H1 (cell line): ENCODE results near the gene GLS. TPM values are rescaled to one million over a fixed set of nuclear protein-coding genes. Genes with fewer than 3 reads are reported as not detected.
A peak's percentile ranks its signal among the peaks of the same experiment; 100 is the strongest.

Experiments used
- CTCF ChIA-PET: fragments of 300-600 bp; sonication (Branson Sonifier 250); formaldehyde crosslinking; loops from one replicate; lab custom pipeline; 2021; ENCODE audit not compliant: partially characterized antibody; lab: Charles Lee
- POLR2A ChIA-PET: fragments of 300-600 bp; sonication (Branson Sonifier 250); formaldehyde crosslinking; loops from one replicate; lab custom pipeline; 2021; ENCODE audit warnings: inconsistent platforms; ENCODE audit not compliant: partially characterized antibody; lab: Charles Lee
- DNase-seq, 2 experiments: peaks; one replicate each; pipeline versions ENCODE4 v3.0.0 to v3.0.0-alpha.2; 2010 to 2022; ENCODE audit warnings: low spot score in 2 of 2, low read depth in 1 of 2, mixed read lengths in 1 of 2
- FAIRE-seq: peaks from 2 replicates; lab custom pipeline; 2011; peaks lifted over from hg19 to GRCh38; lab: Jason Lieb, UNC
- H2AFZ ChIP-seq: 2 replicates; pipeline ENCODE4 v1.8.1; 2012; ENCODE audit warnings: low read length, inconsistent platforms
- H2AK5ac ChIP-seq: 2 replicates; pipeline ENCODE4 v1.6.1; 2013; ENCODE audit warnings: low read depth, low read length
- H2BK120ac ChIP-seq: replicated peaks from 2 replicates; pipeline ENCODE3; 2013; ENCODE audit warnings: low read depth, low read length, inconsistent platforms
- H2BK12ac ChIP-seq: 2 replicates; pipeline ENCODE4 v1.6.1; 2013; ENCODE audit warnings: low read depth, low read length
- H2BK15ac ChIP-seq: 2 replicates; pipeline ENCODE4 v1.6.1; 2013; ENCODE audit warnings: low read length
- H2BK20ac ChIP-seq: 2 replicates; pipeline ENCODE4 v1.6.1; 2013; ENCODE audit warnings: low read length
- H2BK5ac ChIP-seq: 2 replicates; pipeline ENCODE4 v1.6.1; 2013; ENCODE audit warnings: low read depth, low read length
- H3K14ac ChIP-seq: 2 replicates; pipeline ENCODE4 v1.6.1; 2013; ENCODE audit warnings: inconsistent platforms; ENCODE audit not compliant: insufficient read length
- H3K18ac ChIP-seq: 2 replicates; pipeline ENCODE4 v1.6.1; 2013; ENCODE audit warnings: low read length; ENCODE audit errors: extremely low read depth
- H3K23ac ChIP-seq: 2 replicates; pipeline ENCODE4 v1.6.1; 2013; ENCODE audit warnings: inconsistent platforms; ENCODE audit not compliant: insufficient read length
- H3K23me2 ChIP-seq: 2 replicates; pipeline ENCODE4 v1.6.1; 2013; ENCODE audit warnings: low read depth, low read length
- H3K27ac ChIP-seq: 2 replicates; pipeline ENCODE4 v1.6.1; 2011; ENCODE audit warnings: low read depth, low read length, inconsistent platforms
- H3K27me3 ChIP-seq, 4 experiments: replicated peaks in 1 of 4; 1 replicate in 1 of 4; 2 replicates in 3 of 4; pipeline versions ENCODE4 v1.6.1 to v1.8.1; 2011 to 2013; ENCODE audit warnings: low read length in 3 of 4, mild to moderate bottlenecking in 3 of 4, inconsistent platforms in 2 of 4, mixed read lengths in 2 of 4, moderate library complexity in 1 of 4; ENCODE audit not compliant: control insufficient read depth in 3 of 4, insufficient read depth in 3 of 4; ENCODE audit errors: extremely low read depth in 1 of 4
- H3K36me3 ChIP-seq, 4 experiments: 2 replicates each; pipeline versions ENCODE4 v1.6.1 to v1.8.1; 2011 to 2013; ENCODE audit warnings: mild to moderate bottlenecking in 4 of 4, low read length in 3 of 4, moderate library complexity in 2 of 4, control low read depth in 1 of 4, inconsistent platforms in 1 of 4; ENCODE audit not compliant: insufficient read depth in 4 of 4, control insufficient read depth in 2 of 4
- H3K4ac ChIP-seq: replicated peaks from 2 replicates; pipeline ENCODE3; 2013; ENCODE audit warnings: low read length, low read depth, mixed read lengths, inconsistent platforms; ENCODE audit not compliant: insufficient read length
- H3K4me1 ChIP-seq, 4 experiments: replicated peaks in 1 of 4; 1 replicate in 1 of 4; 2 replicates in 3 of 4; pipeline versions ENCODE4 v1.6.1 to v1.8.1; 2011 to 2013; ENCODE audit warnings: low read length in 3 of 4, inconsistent platforms in 2 of 4, mixed read lengths in 1 of 4; ENCODE audit not compliant: insufficient read depth in 4 of 4, control insufficient read depth in 3 of 4
- H3K4me2 ChIP-seq, 2 experiments: 2 replicates each; pipeline versions ENCODE4 v1.6.1 to v1.8.1; 2011 to 2013; ENCODE audit warnings: low read depth in 2 of 2, low read length in 2 of 2, control low read depth in 1 of 2, inconsistent platforms in 1 of 2, mild to moderate bottlenecking in 1 of 2; ENCODE audit not compliant: insufficient read depth in 1 of 2
- H3K4me3 ChIP-seq, 4 experiments: fragments of 200-600, 300-600 bp in 1 of 4; sonication (generic), shearing (Covaris generic), sonication (Bioruptor Twin) in 1 of 4; 2 replicates each; pipeline versions ENCODE4 v1.5.1 to v1.8.1; 2011 to 2016; ENCODE audit warnings: low read length in 4 of 4, low read depth in 3 of 4, control low read depth in 2 of 4, inconsistent platforms in 2 of 4, mild to moderate bottlenecking in 2 of 4, mixed read lengths in 1 of 4, moderate library complexity in 1 of 4; ENCODE audit not compliant: insufficient read depth in 2 of 4; ENCODE audit errors: extremely low read depth in 1 of 4
- H3K56ac ChIP-seq: replicated peaks from 2 replicates; pipeline ENCODE3; 2013; ENCODE audit warnings: low read depth, mild to moderate bottlenecking, mixed read lengths, low read length, inconsistent platforms; ENCODE audit not compliant: insufficient read length
- H3K79me1 ChIP-seq: 2 replicates; pipeline ENCODE4 v1.6.1; 2013; ENCODE audit warnings: low read depth, low read length, control low read depth
- H3K79me2 ChIP-seq, 2 experiments: 2 replicates each; pipeline versions ENCODE4 v1.6.1 to v1.8.1; 2012 to 2013; ENCODE audit warnings: low read length in 2 of 2, mild to moderate bottlenecking in 2 of 2, inconsistent platforms in 1 of 2; ENCODE audit not compliant: insufficient read depth in 2 of 2, control insufficient read depth in 1 of 2
- H3K9ac ChIP-seq, 4 experiments: replicated peaks in 1 of 4; 1 replicate in 1 of 4; 2 replicates in 3 of 4; pipeline versions ENCODE4 v1.6.1 to v1.8.1; 2011 to 2013; ENCODE audit warnings: low read depth in 3 of 4, low read length in 3 of 4, control low read depth in 2 of 4, mild to moderate bottlenecking in 2 of 4, moderate library complexity in 2 of 4, inconsistent platforms in 1 of 4; ENCODE audit errors: extremely low read depth in 1 of 4
- H3K9me3 ChIP-seq, 2 experiments: 2 replicates each; pipeline versions ENCODE4 v1.6.1 to v1.8.1; 2012 to 2013; ENCODE audit warnings: mild to moderate bottlenecking in 2 of 2, moderate library complexity in 2 of 2, control low read depth in 1 of 2, inconsistent platforms in 1 of 2, low read depth in 1 of 2, low read length in 1 of 2, mixed read lengths in 1 of 2; ENCODE audit not compliant: insufficient read depth in 2 of 2
- H4K20me1 ChIP-seq, 2 experiments: replicated peaks in 1 of 2; 2 replicates each; pipeline versions ENCODE3 to v1.8.1; 2011 to 2013; ENCODE audit warnings: inconsistent platforms in 2 of 2, low read length in 2 of 2, mild to moderate bottlenecking in 1 of 2; ENCODE audit not compliant: insufficient read depth in 2 of 2, control insufficient read depth in 1 of 2
- H4K5ac ChIP-seq: 2 replicates; pipeline ENCODE4 v1.6.1; 2013; ENCODE audit warnings: low read length, low read depth, mixed read lengths, inconsistent platforms; ENCODE audit not compliant: insufficient read length
- H4K8ac ChIP-seq: 2 replicates; pipeline ENCODE4 v1.8.0; 2013; ENCODE audit warnings: mild to moderate bottlenecking, moderate library complexity, low read length, inconsistent platforms; ENCODE audit not compliant: insufficient read depth; ENCODE audit errors: extremely low read depth
- H4K91ac ChIP-seq: replicated peaks from 2 replicates; pipeline ENCODE3; 2013; ENCODE audit warnings: low read length, mixed read lengths, inconsistent platforms; ENCODE audit not compliant: insufficient read length
- CEBPB ChIP-seq: IDR thresholded peaks from 2 replicates; pipeline ENCODE4 v1.6.1; 2012; ENCODE audit warnings: low read depth, low read length
- CTCF ChIP-seq, 3 experiments: IDR thresholded peaks; 1 replicate in 2 of 3; 2 replicates in 1 of 3; pipeline versions ENCODE4 v1.5.1 to v1.6.1; 2011; ENCODE audit warnings: low read length in 3 of 3, mild to moderate bottlenecking in 3 of 3, inconsistent platforms in 2 of 3, low read depth in 1 of 3, moderate library complexity in 1 of 3; ENCODE audit not compliant: insufficient read depth in 1 of 3; ENCODE audit errors: control extremely low read depth in 1 of 3
- RAD21 ChIP-seq, 2 experiments: IDR thresholded peaks in 1 of 2; conservative IDR thresholded peaks in 1 of 2; 2 replicates each; pipeline ENCODE4 v1.6.1; 2011; ENCODE audit warnings: low read depth in 2 of 2, low read length in 2 of 2, improper control_type of control experiment in 1 of 2, inconsistent platforms in 1 of 2, mild to moderate bottlenecking in 1 of 2, moderate library complexity in 1 of 2
- TCF12 ChIP-seq: IDR thresholded peaks from 2 replicates; pipeline ENCODE4 v1.6.1; 2011; ENCODE audit warnings: low read depth, mild to moderate bottlenecking, low read length
- WGBS, 2 experiments: shearing (Covaris generic) in 1 of 2; methylation state at CpG; one replicate each; pipeline versions ENCODE4 v1.1.6 to v1.1.7; 2013 to 2015; ENCODE audit warnings: low lambda C conversion rate in 2 of 2, mixed read lengths in 2 of 2, inconsistent platforms in 1 of 2, low coverage in 1 of 2, missing lambda C conversion rate in 1 of 2; ENCODE audit not compliant: insufficient replicate concordance in 2 of 2, insufficient coverage in 1 of 2, insufficient read length in 1 of 2; ENCODE audit errors: extremely low coverage in 1 of 2, missing lambda C conversion rate in 1 of 2; 5-methylcytosine and 5-hydroxymethylcytosine counted together
- polyA plus RNA-seq, 7 experiments: library from polyadenylated mRNA; depleted of rRNA in 3 of 7; stranded (reverse) in 5 of 7; unstranded in 2 of 7; fragments of >200 nt in 5 of 7; fragments of 200-250 nt in 2 of 7; gene quantifications; 1 replicate in 5 of 7; 2 replicates in 1 of 7; 4 replicates in 1 of 7; pipeline versions ENCODE4 v1.2.1 to v1.2.3, GENCODE V29; 2011 to 2013; ENCODE audit warnings: missing spikeins in 2 of 7, mixed read lengths in 2 of 7
- total RNA-seq: library from RNA; stranded (reverse); fragmentation: NEBNext Ultra II Directional; extraction: Animal tissue kit (Norgen Biotek cat#: 25700); gene quantifications from 2 replicates; pipeline ENCODE4 v1.2.1, GENCODE V29; 2021

GLS gene
- total and polyA plus RNA-seq, 2 of the 8 experiments (the other 6 are each of a cell fraction or from before 2014, with no cell fraction given) = 15.7 to 89.8 TPM

- FAIRE-seq = no peak
- POLR2A ChIA-PET = no interaction called here
Measured at GRCh38 chr2:190996338-190996946, 115.8 kb downstream of the GLS start.

More at GRCh38 chr2:190996338-190996946, 115.8 kb downstream of the GLS start:
- no peaks in the 10 kb centered on the region for H3K79me2 ChIP-seq
- no peak overlapping the region for H4K91ac ChIP-seq
- H3K9ac ChIP-seq = no peak overlapping the region
- no peaks in the 10 kb centered on the region for H3K27me3 ChIP-seq
- H3K79me1 ChIP-seq = no peaks in the 10 kb centered on the region
- DNase-seq = peak in 1 of 2 experiments; percentile 50
- H3K14ac ChIP-seq = no peak overlapping the region
- H2AFZ ChIP-seq = no peak overlapping the region
- H2BK15ac ChIP-seq = no peak overlapping the region
- H3K56ac ChIP-seq = no peak overlapping the region
- no peak overlapping the region for H2AK5ac ChIP-seq
- 80% methylated on average over 5 of the region's 5 CpGs; no CpG with 5 or more reads in 1 of the 2 experiments for WGBS, 2 experiments
- H2BK120ac ChIP-seq = no peak overlapping the region
- no peak overlapping the region for H4K8ac ChIP-seq
- H3K4me2 ChIP-seq = no peak overlapping the region
- no peak overlapping the region for H2BK20ac ChIP-seq
- H3K23me2 ChIP-seq = no peaks in the 10 kb centered on the region
- H3K4ac ChIP-seq = no peak overlapping the region
- no peak overlapping the region for H3K4me3 ChIP-seq
- CTCF ChIA-PET = interaction anchor here (0.8 to 2.6 kb wide), 17 partner anchors 9 to 537 kb away, joined by 3 to 16 read pairs (median 3); no protein-coding TSS in a partner anchor
- no peak overlapping the region for H3K27ac ChIP-seq
- peaks cover 12 to 70% (median 53%) of the 10 kb centered on the region in 4 experiments; a peak in 7 of 8 replicates for H3K36me3 ChIP-seq
- no peak overlapping the region for H2BK5ac ChIP-seq
- H3K9me3 ChIP-seq = no peaks in the 10 kb centered on the region
- H2BK12ac ChIP-seq = no peak overlapping the region
- H4K20me1 ChIP-seq = peaks cover 0 to 2% of the 10 kb centered on the region in 2 experiments
- TF ChIP-seq TCF12 (no peak), RAD21 (IDR thresholded peaks at IDR 0.05 in 1 of 2, conservative IDR thresholded peaks at IDR 0.05 in 1 of 2; ENCODE audit: low read depth in 2 of 2, low read length in 2 of 2) (peak; percentile 52 to 56), CTCF (IDR thresholded peaks at IDR 0.05; ENCODE audit: control extremely low read depth in 1 of 3, insufficient read depth in 1 of 3, low read depth in 1 of 3, low read length in 3 of 3) (peak; percentile 65 to 94 (median 80)), CEBPB (no peak)
- no peaks in the 10 kb centered on the region for H3K4me1 ChIP-seq
- no peak overlapping the region for H4K5ac ChIP-seq
- no peak overlapping the region for H3K18ac ChIP-seq
- no peak overlapping the region for H3K23ac ChIP-seq
